ENCODE data around the gene TRIM74.
"Not testable (repeated sequence)": the region's sequence is repeated elsewhere in the genome, so short reads cannot be mapped to it uniquely, and the experiment has no call there.

DNA sequence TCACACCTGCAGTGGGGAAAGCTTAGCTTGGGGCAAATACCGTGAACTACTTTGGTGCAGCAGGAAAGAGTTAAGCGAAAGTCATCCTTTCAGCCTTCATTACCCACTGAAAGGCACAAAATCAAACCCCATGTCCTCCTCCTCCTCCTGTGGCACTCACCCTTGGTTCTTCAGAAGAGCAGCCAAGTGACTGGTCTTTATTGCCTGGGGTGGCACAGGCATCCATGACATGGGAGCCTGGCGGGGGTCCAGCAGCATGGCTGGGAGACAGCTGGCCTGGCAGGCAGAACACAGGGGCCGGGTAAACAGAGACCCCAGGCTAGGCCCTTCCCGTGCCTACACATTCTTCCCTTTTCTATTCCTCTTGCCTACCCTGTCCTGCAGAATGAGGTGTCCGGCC is 19.6 kb downstream of the TRIM74 start:
- TF ChIP-seq, protein P1, sequence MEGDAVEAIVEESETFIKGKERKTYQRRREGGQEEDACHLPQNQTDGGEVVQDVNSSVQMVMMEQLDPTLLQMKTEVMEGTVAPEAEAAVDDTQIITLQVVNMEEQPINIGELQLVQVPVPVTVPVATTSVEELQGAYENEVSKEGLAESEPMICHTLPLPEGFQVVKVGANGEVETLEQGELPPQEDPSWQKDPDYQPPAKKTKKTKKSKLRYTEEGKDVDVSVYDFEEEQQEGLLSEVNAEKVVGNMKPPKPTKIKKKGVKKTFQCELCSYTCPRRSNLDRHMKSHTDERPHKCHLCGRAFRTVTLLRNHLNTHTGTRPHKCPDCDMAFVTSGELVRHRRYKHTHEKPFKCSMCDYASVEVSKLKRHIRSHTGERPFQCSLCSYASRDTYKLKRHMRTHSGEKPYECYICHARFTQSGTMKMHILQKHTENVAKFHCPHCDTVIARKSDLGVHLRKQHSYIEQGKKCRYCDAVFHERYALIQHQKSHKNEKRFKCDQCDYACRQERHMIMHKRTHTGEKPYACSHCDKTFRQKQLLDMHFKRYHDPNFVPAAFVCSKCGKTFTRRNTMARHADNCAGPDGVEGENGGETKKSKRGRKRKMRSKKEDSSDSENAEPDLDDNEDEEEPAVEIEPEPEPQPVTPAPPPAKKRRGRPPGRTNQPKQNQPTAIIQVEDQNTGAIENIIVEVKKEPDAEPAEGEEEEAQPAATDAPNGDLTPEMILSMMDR (IDR thresholded peaks at IDR 0.05), result not testable (repeated sequence)
- not testable (repeated sequence) for TF ChIP-seq POLR2A, POLR2AphosphoS5 (IDR thresholded peaks at IDR 0.05)

Measured in stomach (tissue), 4 donors.